Transverse colon (tissue), 4 donors: ENCODE results near the gene PTPN1.

Source experiments
- EP300 ChIP-seq: sonication (generic); formaldehyde crosslinking; IDR thresholded peaks from one replicate; pipeline ENCODE4 v1.6.1; 2017; ENCODE audit warnings: antibody characterized with exemption, low read depth
- POLR2A ChIP-seq: fragments of 450-650 bp; IDR thresholded peaks from one replicate; pipeline ENCODE4 v1.6.1; 2016; ENCODE audit warnings: antibody characterized with exemption, mild to moderate bottlenecking, moderate library complexity
- POLR2AphosphoS5 ChIP-seq, 3 donors: sonication (generic); formaldehyde crosslinking; IDR thresholded peaks; one replicate each; pipeline ENCODE4 v1.6.1; 2016; ENCODE audit warnings: antibody characterized with exemption in 3 of 3
- TF ChIP-seq, protein P1 (sequence below), 5 experiments: fragments of 200-600 bp in 3 of 5; fragments of 450-650 bp in 2 of 5; sonication (generic) in 3 of 5; IDR thresholded peaks; 1 replicate in 2 of 5; 2 replicates in 3 of 5; pipeline ENCODE4 v1.5.1; 2016 to 2017; ENCODE audit warnings: antibody characterized with exemption in 5 of 5, inconsistent platforms in 3 of 5, mild to moderate bottlenecking in 2 of 5, moderate library complexity in 1 of 5

GRCh38 chr20:50533464-50533863 lies 23.3 kb downstream of the PTPN1 start:
- TF ChIP-seq POLR2A (no peak), POLR2AphosphoS5 (IDR thresholded peaks at IDR 0.05) (no peak), EP300 (no peak)
- TF ChIP-seq, protein P1, sequence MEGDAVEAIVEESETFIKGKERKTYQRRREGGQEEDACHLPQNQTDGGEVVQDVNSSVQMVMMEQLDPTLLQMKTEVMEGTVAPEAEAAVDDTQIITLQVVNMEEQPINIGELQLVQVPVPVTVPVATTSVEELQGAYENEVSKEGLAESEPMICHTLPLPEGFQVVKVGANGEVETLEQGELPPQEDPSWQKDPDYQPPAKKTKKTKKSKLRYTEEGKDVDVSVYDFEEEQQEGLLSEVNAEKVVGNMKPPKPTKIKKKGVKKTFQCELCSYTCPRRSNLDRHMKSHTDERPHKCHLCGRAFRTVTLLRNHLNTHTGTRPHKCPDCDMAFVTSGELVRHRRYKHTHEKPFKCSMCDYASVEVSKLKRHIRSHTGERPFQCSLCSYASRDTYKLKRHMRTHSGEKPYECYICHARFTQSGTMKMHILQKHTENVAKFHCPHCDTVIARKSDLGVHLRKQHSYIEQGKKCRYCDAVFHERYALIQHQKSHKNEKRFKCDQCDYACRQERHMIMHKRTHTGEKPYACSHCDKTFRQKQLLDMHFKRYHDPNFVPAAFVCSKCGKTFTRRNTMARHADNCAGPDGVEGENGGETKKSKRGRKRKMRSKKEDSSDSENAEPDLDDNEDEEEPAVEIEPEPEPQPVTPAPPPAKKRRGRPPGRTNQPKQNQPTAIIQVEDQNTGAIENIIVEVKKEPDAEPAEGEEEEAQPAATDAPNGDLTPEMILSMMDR (IDR thresholded peaks at IDR 0.05), result no peak
